ENCODE results near the gene PRAF2. TPM values are rescaled to one million over a fixed set of nuclear protein-coding genes. Genes with fewer than 3 reads are reported as not detected.
A peak's percentile ranks its signal among the peaks of the same experiment; 100 is the strongest.

The PRAF2 gene
- total and polyA plus RNA-seq, 4 experiments from 2014 or later = 25.4 to 60.1 (median 29.1) TPM

DNA sequence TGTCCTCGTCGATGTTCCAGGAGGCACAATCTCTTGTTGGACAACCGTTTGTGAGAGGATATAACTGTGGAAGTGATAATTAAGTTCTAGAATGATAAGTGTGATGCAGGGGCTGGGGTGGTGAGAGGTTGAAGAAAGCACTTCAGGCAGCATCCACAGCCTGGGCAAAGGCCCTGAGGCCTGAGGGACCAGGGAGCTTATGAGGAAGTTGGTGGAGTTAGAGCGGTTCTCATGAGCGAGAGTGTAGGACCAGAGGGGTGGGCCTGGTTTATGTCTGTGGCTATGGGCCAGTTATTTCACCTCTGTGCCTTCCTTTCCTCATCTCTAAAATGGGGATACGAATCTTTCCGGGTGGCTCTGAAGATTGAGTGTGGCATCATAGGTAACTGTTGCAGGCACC lies 12.3 kb downstream of the PRAF2 start:
- DNase-seq = no peak
- intact Hi-C loops (cut with micrococcal nuclease) = no loop called here
- H3K4me3 ChIP-seq (ENCODE audit: low read length in 2 of 2) = no peak overlapping the region
- H3K27me3 ChIP-seq (ENCODE audit: insufficient read depth, low read length) = no peaks in the 10 kb centered on the region
- CTCF ChIA-PET (ENCODE audit: partially characterized antibody) = no interaction called here
- H3K36me3 ChIP-seq (ENCODE audit: insufficient read depth, low read length) = no peaks in the 10 kb centered on the region
- Mint-ChIP-seq H3K36me3 (peaks cover 0 to 7% of the 10 kb centered on the region in 2 donors), H3K4me1 (no peaks in the 10 kb centered on the region), H3K9me3 (no peaks in the 10 kb centered on the region), H3K27me3 (no peaks in the 10 kb centered on the region), H3K27ac (no peak overlapping the region), H3K4me3 (no peak overlapping the region)
- H3K4me1 ChIP-seq (ENCODE audit: insufficient read depth, low read length) = no peaks in the 10 kb centered on the region
- H3K9me3 ChIP-seq (ENCODE audit: control insufficient read depth in 1 of 2, low read length in 2 of 2) = no peaks in the 10 kb centered on the region
- POLR2A ChIA-PET (ENCODE audit: partially characterized antibody) = no interaction called here
- no peak overlapping the region for H3K27ac ChIP-seq (ENCODE audit: low read depth, low read length)

GRCh38 chrX:49060914-49061313 lies 12.9 kb downstream of the PRAF2 start:
- Histone ChIP-seq H3K27me3 (ENCODE audit: insufficient read depth, low read length) (no peaks in the 10 kb centered on the region), H3K27ac (ENCODE audit: low read depth, low read length) (no peak overlapping the region), H3K36me3 (ENCODE audit: insufficient read depth, low read length) (no peaks in the 10 kb centered on the region), H3K4me1 (ENCODE audit: insufficient read depth, low read length) (no peaks in the 10 kb centered on the region), H3K4me3 (ENCODE audit: low read length in 2 of 2) (no peak overlapping the region), H3K9me3 (ENCODE audit: control insufficient read depth in 1 of 2, low read length in 2 of 2) (no peaks in the 10 kb centered on the region)
- H3K36me3 Mint-ChIP-seq = peaks cover 0 to 7% of the 10 kb centered on the region in 2 donors
- POLR2A ChIA-PET (ENCODE audit: partially characterized antibody) = interaction anchor here (0.7 kb wide), 1 partner anchor 18 kb away, joined by 4 read pairs; the partner anchor contains the start of gene WDR45
- no peaks in the 10 kb centered on the region for H3K9me3 Mint-ChIP-seq
- H3K4me1 Mint-ChIP-seq = peaks cover 0 to 2% (median under 1%) of the 10 kb centered on the region in 4 donors
- CTCF ChIA-PET (ENCODE audit: partially characterized antibody) = no interaction called here
- peak overlapping the region in 1 of 7 donors; percentile 31 for H3K27ac Mint-ChIP-seq
- no peaks in the 10 kb centered on the region for H3K27me3 Mint-ChIP-seq
- no peak overlapping the region for H3K4me3 Mint-ChIP-seq
- intact Hi-C loops (cut with micrococcal nuclease) = no loop called here
- DNase-seq = no peak

DNA sequence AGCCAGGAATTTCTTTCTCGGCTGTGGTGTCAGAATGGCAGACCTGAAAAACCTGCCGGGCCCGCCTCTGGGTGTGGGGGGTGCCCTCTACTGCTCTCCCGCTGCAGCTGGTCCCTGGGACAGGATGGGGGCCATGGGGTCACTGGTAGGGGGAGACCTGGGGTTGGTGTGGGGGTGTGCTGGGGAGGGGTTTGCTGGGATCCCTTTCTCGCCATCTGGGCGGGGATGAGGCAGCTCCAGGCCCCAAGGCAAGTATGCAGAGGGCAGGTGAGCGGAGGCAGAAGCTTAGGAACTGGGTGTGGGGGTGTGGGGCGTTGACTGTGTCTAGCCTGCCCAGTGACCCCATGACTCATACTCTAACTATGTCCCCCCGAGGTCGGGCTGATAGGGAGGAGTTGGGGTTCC lies 14.1 kb downstream of the PRAF2 start:
- H3K27ac Mint-ChIP-seq = no peak overlapping the region
- ChIA-PET POLR2A (ENCODE audit: partially characterized antibody) (interaction anchor here (1.5 kb wide), 1 partner anchor 20 kb away, joined by 4 read pairs; the partner anchor contains the start of gene WDR45), CTCF (ENCODE audit: partially characterized antibody) (no interaction called here)

DNA sequence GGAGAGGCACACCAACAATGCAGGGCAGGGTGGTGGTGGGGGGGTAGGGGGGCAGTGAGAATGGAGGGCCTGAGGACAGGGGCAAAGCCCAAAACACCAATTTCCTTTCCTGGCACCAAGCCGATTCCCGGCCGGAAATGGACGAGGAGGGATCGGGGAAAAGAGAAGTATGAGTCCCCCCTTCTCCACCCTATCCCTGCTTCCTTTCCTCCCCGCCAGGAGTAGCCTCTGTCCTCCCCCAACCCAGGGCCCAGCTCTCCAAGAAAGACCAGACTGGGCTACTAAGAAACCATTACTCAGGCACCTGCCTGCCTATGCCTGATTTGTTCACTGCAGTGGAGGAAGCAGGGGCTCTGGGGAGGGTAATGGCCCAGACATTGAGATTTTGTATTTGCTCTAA lies 14.6 kb downstream of the PRAF2 start:
- H3K4me1 Mint-ChIP-seq = peaks cover 11 to 18% (median 14%) of the 10 kb centered on the region in 4 donors
- intact Hi-C loops (cut with micrococcal nuclease) = no loop called here
- H3K9me3 ChIP-seq (ENCODE audit: control insufficient read depth in 1 of 2, low read length in 2 of 2) = no peaks in the 10 kb centered on the region
- ChIA-PET POLR2A (ENCODE audit: partially characterized antibody) (interaction anchor here (1.5 kb wide), 1 partner anchor 21 kb away, joined by 4 read pairs; the partner anchor contains the start of gene WDR45), CTCF (ENCODE audit: partially characterized antibody) (no interaction called here)
- peaks cover 11% of the 10 kb centered on the region for H3K4me1 ChIP-seq (ENCODE audit: insufficient read depth, low read length)
- no peaks in the 10 kb centered on the region for H3K36me3 ChIP-seq (ENCODE audit: insufficient read depth, low read length)
- H3K27me3 ChIP-seq (ENCODE audit: insufficient read depth, low read length) = no peaks in the 10 kb centered on the region
- H3K4me3 ChIP-seq (ENCODE audit: low read length in 2 of 2) = no peak overlapping the region
- no peaks in the 10 kb centered on the region for H3K9me3 Mint-ChIP-seq
- peaks cover 0 to 9% of the 10 kb centered on the region in 2 donors for H3K36me3 Mint-ChIP-seq
- no peak overlapping the region for H3K27ac Mint-ChIP-seq
- DNase-seq = no peak
- no peak overlapping the region for H3K27ac ChIP-seq (ENCODE audit: low read depth, low read length)
- no peaks in the 10 kb centered on the region for H3K27me3 Mint-ChIP-seq
- no peak overlapping the region for H3K4me3 Mint-ChIP-seq

More for the DNA sequence above, 14.1 kb downstream of the PRAF2 start:
- no peak overlapping the region for H3K4me3 Mint-ChIP-seq
- H3K27me3 Mint-ChIP-seq = no peaks in the 10 kb centered on the region
- Histone ChIP-seq H3K4me3 (ENCODE audit: low read length in 2 of 2) (no peak overlapping the region), H3K4me1 (ENCODE audit: insufficient read depth, low read length) (peaks cover 6% of the 10 kb centered on the region), H3K9me3 (ENCODE audit: control insufficient read depth in 1 of 2, low read length in 2 of 2) (no peaks in the 10 kb centered on the region), H3K36me3 (ENCODE audit: insufficient read depth, low read length) (no peaks in the 10 kb centered on the region), H3K27me3 (ENCODE audit: insufficient read depth, low read length) (no peaks in the 10 kb centered on the region), H3K27ac (ENCODE audit: low read depth, low read length) (no peak overlapping the region)
- intact Hi-C loops (cut with micrococcal nuclease) = no loop called here
- no peaks in the 10 kb centered on the region for H3K9me3 Mint-ChIP-seq
- peaks cover 0 to 7% of the 10 kb centered on the region in 2 donors for H3K36me3 Mint-ChIP-seq
- H3K4me1 Mint-ChIP-seq = peaks cover 7 to 14% (median 9%) of the 10 kb centered on the region in 4 donors
- no peak for DNase-seq

DNA sequence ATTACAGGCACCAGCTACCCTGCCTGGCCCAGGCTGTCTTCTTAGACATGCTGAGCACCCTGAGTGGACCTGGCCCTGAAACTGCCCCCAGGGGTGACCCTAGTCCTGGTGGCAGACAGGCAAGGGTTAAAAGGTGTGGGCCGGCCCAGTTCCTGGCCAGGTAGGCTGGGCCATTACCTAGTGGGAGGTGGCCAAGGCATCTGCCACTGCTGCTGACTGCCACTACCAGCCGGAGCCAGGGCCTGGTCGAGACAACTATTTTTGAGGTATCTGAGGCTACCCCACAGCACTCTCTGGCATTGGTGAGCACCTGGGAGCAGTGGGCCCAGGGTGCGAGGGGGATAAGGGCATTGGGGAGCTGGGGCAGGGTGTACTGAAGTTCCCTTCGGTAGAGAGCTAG lies 15.0 kb downstream of the PRAF2 start, which contains the start of gene CCDC120:
Gene CCDC120, plus strand, starts transcription at position 206 of the 400 bp plus-strand sequence. CDS start 3,043 bp downstream, outside the sequence.
- ChIA-PET POLR2A (ENCODE audit: partially characterized antibody) (interaction anchor here (1.5 kb wide), 1 partner anchor 21 kb away, joined by 4 read pairs; the partner anchor contains the start of gene WDR45), CTCF (ENCODE audit: partially characterized antibody) (no interaction called here)
- Histone ChIP-seq H3K27me3 (ENCODE audit: insufficient read depth, low read length) (no peaks in the 10 kb centered on the region), H3K4me1 (ENCODE audit: insufficient read depth, low read length) (peaks cover 15% of the 10 kb centered on the region), H3K36me3 (ENCODE audit: insufficient read depth, low read length) (no peaks in the 10 kb centered on the region), H3K4me3 (ENCODE audit: low read length in 2 of 2) (no peak within 1 kb of the TSS), H3K27ac (ENCODE audit: low read depth, low read length) (no peak within 1 kb of the TSS), H3K9me3 (ENCODE audit: control insufficient read depth in 1 of 2, low read length in 2 of 2) (no peaks in the 10 kb centered on the region)
- H3K4me1 Mint-ChIP-seq = peaks cover 14 to 22% (median 17%) of the 10 kb centered on the region in 4 donors
- peaks cover 0 to 2% (median 0%) of the 10 kb centered on the region in 8 donors for H3K9me3 Mint-ChIP-seq
- H3K36me3 Mint-ChIP-seq = peaks cover 0 to 9% of the 10 kb centered on the region in 2 donors
- H3K4me3 Mint-ChIP-seq = no peak within 1 kb of the TSS
- no peaks in the 10 kb centered on the region for H3K27me3 Mint-ChIP-seq
- H3K27ac Mint-ChIP-seq = peak within 1 kb of the TSS in 1 of 7 donors; percentile 50
- no peak for DNase-seq
- intact Hi-C loops (cut with micrococcal nuclease) = no loop called here

DNA sequence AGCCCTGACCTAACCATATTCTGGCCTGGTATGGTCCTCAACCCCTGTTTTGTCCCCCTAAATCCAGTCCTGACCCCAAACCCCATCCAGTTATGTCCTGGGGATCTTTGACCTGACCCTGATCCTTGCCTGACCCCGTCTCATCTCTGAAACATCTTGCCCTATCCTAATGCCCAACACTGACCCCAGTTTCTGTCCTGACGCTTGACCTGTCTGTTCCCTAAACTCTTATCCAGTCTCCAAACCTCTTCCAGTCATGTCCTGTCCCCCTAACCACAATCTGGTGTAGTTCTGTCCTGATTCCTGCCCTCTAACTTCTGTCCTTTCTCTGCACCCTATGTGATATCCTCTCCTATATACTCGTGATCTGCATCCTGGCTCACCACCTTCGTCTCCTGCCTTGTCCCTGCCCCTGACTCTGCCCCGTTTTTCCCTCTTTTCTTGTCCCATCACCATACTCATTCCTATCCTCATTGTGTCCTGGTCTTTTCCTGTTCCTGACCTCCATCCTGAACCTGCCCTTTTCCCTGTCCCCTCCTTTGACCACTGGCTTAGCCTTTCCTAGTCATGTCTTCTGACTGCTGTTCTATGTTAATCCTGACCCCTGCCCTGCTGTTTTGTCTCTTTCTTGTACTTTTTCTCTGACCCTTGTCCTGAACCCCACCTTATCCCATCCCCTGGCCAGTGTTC lies 19.6 kb downstream of the PRAF2 start:
- H3K36me3 Mint-ChIP-seq = peaks cover 0 to 2% of the 10 kb centered on the region in 2 donors
- no peak for DNase-seq
- intact Hi-C loops (cut with micrococcal nuclease) = no loop called here

More for the DNA sequence above, 19.6 kb downstream of the PRAF2 start:
- peak overlapping the region; percentile 82 to 98 (median 93) for H3K27ac Mint-ChIP-seq
- H3K27me3 Mint-ChIP-seq = no peaks in the 10 kb centered on the region
- H3K9me3 ChIP-seq (ENCODE audit: control insufficient read depth in 1 of 2, low read length in 2 of 2) = no peaks in the 10 kb centered on the region
- H3K4me3 ChIP-seq (ENCODE audit: low read length in 2 of 2) = peak overlapping the region in 1 of 2 donors; percentile 43
- peak overlapping the region; percentile 78 for H3K27ac ChIP-seq (ENCODE audit: low read depth, low read length)
- H3K27me3 ChIP-seq (ENCODE audit: insufficient read depth, low read length) = no peaks in the 10 kb centered on the region
- ChIA-PET CTCF (ENCODE audit: partially characterized antibody) (no interaction called here), POLR2A (ENCODE audit: partially characterized antibody) (no interaction called here)
- H3K9me3 Mint-ChIP-seq = peaks cover 0 to 2% (median 0%) of the 10 kb centered on the region in 8 donors
- H3K4me1 Mint-ChIP-seq = peaks cover 18 to 32% (median 24%) of the 10 kb centered on the region in 4 donors
- peak overlapping the region; percentile 79 to 89 (median 84) for H3K4me3 Mint-ChIP-seq
- no peaks in the 10 kb centered on the region for H3K36me3 ChIP-seq (ENCODE audit: insufficient read depth, low read length)
- H3K4me1 ChIP-seq (ENCODE audit: insufficient read depth, low read length) = peaks cover 21% of the 10 kb centered on the region

Data from CD4-positive, alpha-beta memory T cell (primary cell).